NCI-H1048 (cell line): ENCODE measurements around the gene COL11A1.
"Not testable (repeated sequence)": the region's sequence is repeated elsewhere in the genome, so short reads cannot be mapped to it uniquely, and the experiment has no call there.

Experiments
- DNase-seq: peaks from one replicate; lab custom pipeline; 2025; lab: John Stamatoyannopoulos, UW

The COL11A1 gene

GRCh38 chr1:102834688-102835320 lies 273.5 kb downstream of the COL11A1 start:
- DNase-seq = no peak

GRCh38 chr1:102833151-102833550 lies 275.2 kb downstream of the COL11A1 start:
- no peak for DNase-seq

- DNase-seq = not testable (repeated sequence)
Measured at GRCh38 chr1:102826706-102827105, 281.6 kb downstream of the COL11A1 start.
